ENCODE measurements around the gene RAE1. TPM values are rescaled to one million over a fixed set of nuclear protein-coding genes. Genes with fewer than 3 reads are reported as not detected.

The RAE1 gene
- total and polyA plus RNA-seq, 12 donors = 6.2 to 19.9 (median 15.5) TPM

GRCh38 chr20:57420571-57421252, 69.7 kb downstream of the RAE1 start:
- H3K27ac ChIP-seq = no peak overlapping the region
- ATAC-seq (peak in 2 of 8 donors; percentile 18 to 22), DNase-seq (no peak)
- peaks cover 0 to 10% (median 4%) of the 10 kb centered on the region in 9 donors for H3K4me1 ChIP-seq
- WGBS, 2 donors = 63 to 72% methylated on average over 20 of the region's 20 CpGs
- no peaks in the 10 kb centered on the region for H3K9me3 ChIP-seq
- intact Hi-C loops (cut with DNase I) = no loop called here
- H3K36me3 ChIP-seq = no peaks in the 10 kb centered on the region
- H3K4me3 ChIP-seq = no peak overlapping the region
- H3K27me3 ChIP-seq = peaks cover 0 to 5% (median 0%) of the 10 kb centered on the region in 7 donors
- TF ChIP-seq CTCF (IDR thresholded peaks at IDR 0.05) = no peak

GRCh38 chr20:57421253-57422220, 70.5 kb downstream of the RAE1 start:
- no peak for ATAC-seq
- no peak overlapping the region for H3K27ac ChIP-seq
- no peak overlapping the region for H3K4me3 ChIP-seq
- peaks cover 0 to 13% (median 6%) of the 10 kb centered on the region in 9 donors for H3K4me1 ChIP-seq
- peaks cover 0 to 5% (median 0%) of the 10 kb centered on the region in 7 donors for H3K27me3 ChIP-seq
- H3K36me3 ChIP-seq = no peaks in the 10 kb centered on the region
- WGBS, 2 donors = 85% methylated on average over 26 of the region's 26 CpGs
- DNase-seq = no peak
- H3K9me3 ChIP-seq = no peaks in the 10 kb centered on the region
- no peak for TF ChIP-seq CTCF (IDR thresholded peaks at IDR 0.05)
- intact Hi-C loops (cut with DNase I) = no loop called here

GRCh38 chr20:57422254-57422653, 71.2 kb downstream of the RAE1 start:
- no peak for ATAC-seq
- intact Hi-C loops (cut with DNase I) = no loop called here
- no peaks in the 10 kb centered on the region for H3K9me3 ChIP-seq
- no peak overlapping the region for H3K4me3 ChIP-seq
- no peak for TF ChIP-seq CTCF (IDR thresholded peaks at IDR 0.05)
- H3K36me3 ChIP-seq = no peaks in the 10 kb centered on the region
- peaks cover 0 to 13% (median 6%) of the 10 kb centered on the region in 9 donors for H3K4me1 ChIP-seq
- DNase-seq = no peak
- H3K27ac ChIP-seq = no peak overlapping the region
- H3K27me3 ChIP-seq = peaks cover 0 to 5% (median 0%) of the 10 kb centered on the region in 7 donors
- 69 to 72% methylated on average over 7 of the region's 7 CpGs for WGBS, 2 donors

Data from heart right ventricle (tissue), 16 donors.